Keratinocyte (primary cell): ENCODE results near the gene TAB3. TPM values are rescaled to one million over a fixed set of nuclear protein-coding genes. Genes with fewer than 3 reads are reported as not detected.

ENCODE experiments used
- DNase-seq: peaks from one replicate; pipeline ENCODE4 v3.0.0-alpha.2; 2011; ENCODE audit warnings: low read depth, missing footprints, low spot score
- FAIRE-seq: peaks from 2 replicates; lab custom pipeline; 2011; peaks lifted over from hg19 to GRCh38; lab: Jason Lieb, UNC
- H2AFZ ChIP-seq: 2 replicates; pipeline ENCODE4 v1.6.0; 2012; ENCODE audit warnings: low read length, control low read depth, inconsistent platforms; ENCODE audit not compliant: control insufficient read depth
- H3K27ac ChIP-seq: 2 replicates; pipeline ENCODE4 v1.5.1; 2011; ENCODE audit warnings: low read length; ENCODE audit not compliant: control insufficient read depth, insufficient read depth
- H3K27me3 ChIP-seq: 3 replicates; pipeline ENCODE4 v1.6.0; 2011; ENCODE audit warnings: low read length; ENCODE audit not compliant: control insufficient read depth, insufficient read depth; ENCODE audit errors: extremely low read depth
- H3K36me3 ChIP-seq, 2 experiments: 2 replicates in 1 of 2; 3 replicates in 1 of 2; pipeline ENCODE4 v1.5.1; 2011; ENCODE audit warnings: low read length in 2 of 2, mild to moderate bottlenecking in 1 of 2; ENCODE audit not compliant: control insufficient read depth in 2 of 2, insufficient read depth in 2 of 2; ENCODE audit errors: extremely low read depth in 1 of 2
- H3K4me1 ChIP-seq: 3 replicates; pipeline ENCODE4 v1.5.1; 2011; ENCODE audit warnings: low read length; ENCODE audit not compliant: control insufficient read depth, insufficient read depth; ENCODE audit errors: extremely low read depth
- H3K4me2 ChIP-seq: 3 replicates; pipeline ENCODE4 v1.6.0; 2011; ENCODE audit warnings: low read depth, low read length; ENCODE audit not compliant: control insufficient read depth, insufficient read depth; ENCODE audit errors: extremely low read depth
- H3K4me3 ChIP-seq, 3 experiments: fragments of 200-600 bp in 1 of 3; sonication (generic) in 1 of 3; 2 replicates in 2 of 3; 3 replicates in 1 of 3; pipeline ENCODE4 v1.5.1; 2011 to 2016; ENCODE audit warnings: low read length in 3 of 3, mild to moderate bottlenecking in 3 of 3, control low read depth in 2 of 3, inconsistent platforms in 1 of 3, low read depth in 1 of 3, mixed read lengths in 1 of 3, mixed run types in 1 of 3, moderate library complexity in 1 of 3; ENCODE audit not compliant: control insufficient read depth in 2 of 3, insufficient read depth in 2 of 3; ENCODE audit errors: extremely low read depth in 1 of 3
- H3K79me2 ChIP-seq: 2 replicates; pipeline ENCODE4 v1.6.0; 2012; ENCODE audit warnings: low read length; ENCODE audit not compliant: control insufficient read depth, insufficient read depth
- H3K9ac ChIP-seq: 3 replicates; pipeline ENCODE4 v1.6.0; 2011; ENCODE audit warnings: low read length; ENCODE audit not compliant: control insufficient read depth, insufficient read depth; ENCODE audit errors: extremely low read depth
- H3K9me1 ChIP-seq: 3 replicates; pipeline ENCODE4 v1.6.0; 2011; ENCODE audit warnings: low read length; ENCODE audit not compliant: control insufficient read depth, insufficient read depth; ENCODE audit errors: extremely low read depth
- H3K9me3 ChIP-seq: 2 replicates; pipeline ENCODE4 v1.5.1; 2012; ENCODE audit warnings: low read depth, low read length; ENCODE audit not compliant: control insufficient read depth
- H4K20me1 ChIP-seq: 3 replicates; pipeline ENCODE4 v1.6.0; 2011; ENCODE audit warnings: low read length; ENCODE audit not compliant: control insufficient read depth, insufficient read depth; ENCODE audit errors: extremely low read depth
- EZH2 ChIP-seq: IDR thresholded peaks from one replicate; pipeline ENCODE4 v1.6.1; 2012; ENCODE audit warnings: inconsistent platforms, mild to moderate bottlenecking, low read length, moderate library complexity
- dilution Hi-C: fragments of 300-500 bp; cut with MboI; formaldehyde crosslinking; loops from one replicate; pipeline ENCODE4 v1.7.0; 2020; ENCODE audit warnings: low sequenced_read_pairs; ENCODE audit not compliant: extremely low pct_ligation_motif_present
- polyA plus RNA-seq, 5 experiments: library from polyadenylated mRNA; depleted of rRNA in 3 of 5; stranded (reverse) in 3 of 5; stranded (forward) in 1 of 5; unstranded in 1 of 5; fragments of >200 nt; gene quantifications; 1 replicate in 1 of 5; 2 replicates in 3 of 5; 3 replicates in 1 of 5; pipeline versions ENCODE4 v1.2.1 to v1.2.3, GENCODE V29; 2011 to 2012; ENCODE audit warnings: missing spikeins in 2 of 5, low read depth in 1 of 5, low replicate concordance in 1 of 5
- TF ChIP-seq, protein P1 (sequence below), 3 experiments: IDR thresholded peaks in 1 of 3; conservative IDR thresholded peaks in 1 of 3; optimal IDR thresholded peaks in 1 of 3; 2 replicates in 2 of 3; 3 replicates in 1 of 3; pipeline versions ENCODE3 to v1.5.1; 2011; ENCODE audit warnings: low read length in 3 of 3, mild to moderate bottlenecking in 3 of 3, moderate library complexity in 2 of 3, control low read depth in 1 of 3, inconsistent platforms in 1 of 3; ENCODE audit not compliant: insufficient read depth in 2 of 3; ENCODE audit errors: extremely low read depth in 1 of 3

The TAB3 gene
- polyA plus RNA-seq, 1 donor (not counting 4 experiments of a cell fraction or from before 2014, with no cell fraction given), result 25.5 TPM

DNA sequence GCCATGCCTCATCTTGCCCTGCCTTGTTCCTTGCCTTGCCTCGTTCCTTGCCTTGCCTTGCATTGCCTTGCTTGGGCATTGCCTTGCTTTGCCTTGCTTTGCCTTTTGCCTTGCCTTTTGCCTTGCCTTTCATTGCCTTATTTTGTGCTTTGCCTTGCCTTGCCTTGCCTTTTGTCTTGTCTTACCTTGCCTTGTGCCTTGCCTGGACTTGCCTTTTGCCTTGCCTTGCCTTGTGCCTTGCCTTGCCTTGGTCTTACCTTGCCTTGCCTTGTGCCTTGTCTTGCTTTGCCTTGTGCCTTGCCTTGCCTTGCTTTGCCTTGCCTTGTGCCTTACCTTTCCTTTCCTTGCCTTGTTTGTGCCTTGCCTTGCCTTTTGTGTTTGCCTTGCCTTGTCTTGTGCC is 88.2 kb downstream of the TAB3 start:
- no peak overlapping the region for H3K9ac ChIP-seq
- FAIRE-seq (peak; percentile 36), DNase-seq (no peak)
- TF ChIP-seq, protein P1, sequence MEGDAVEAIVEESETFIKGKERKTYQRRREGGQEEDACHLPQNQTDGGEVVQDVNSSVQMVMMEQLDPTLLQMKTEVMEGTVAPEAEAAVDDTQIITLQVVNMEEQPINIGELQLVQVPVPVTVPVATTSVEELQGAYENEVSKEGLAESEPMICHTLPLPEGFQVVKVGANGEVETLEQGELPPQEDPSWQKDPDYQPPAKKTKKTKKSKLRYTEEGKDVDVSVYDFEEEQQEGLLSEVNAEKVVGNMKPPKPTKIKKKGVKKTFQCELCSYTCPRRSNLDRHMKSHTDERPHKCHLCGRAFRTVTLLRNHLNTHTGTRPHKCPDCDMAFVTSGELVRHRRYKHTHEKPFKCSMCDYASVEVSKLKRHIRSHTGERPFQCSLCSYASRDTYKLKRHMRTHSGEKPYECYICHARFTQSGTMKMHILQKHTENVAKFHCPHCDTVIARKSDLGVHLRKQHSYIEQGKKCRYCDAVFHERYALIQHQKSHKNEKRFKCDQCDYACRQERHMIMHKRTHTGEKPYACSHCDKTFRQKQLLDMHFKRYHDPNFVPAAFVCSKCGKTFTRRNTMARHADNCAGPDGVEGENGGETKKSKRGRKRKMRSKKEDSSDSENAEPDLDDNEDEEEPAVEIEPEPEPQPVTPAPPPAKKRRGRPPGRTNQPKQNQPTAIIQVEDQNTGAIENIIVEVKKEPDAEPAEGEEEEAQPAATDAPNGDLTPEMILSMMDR (optimal IDR thresholded peaks at IDR 0.05 in 1 of 3, IDR thresholded peaks at IDR 0.05 in 1 of 3, conservative IDR thresholded peaks at IDR 0.05 in 1 of 3; ENCODE audit: extremely low read depth in 1 of 3, insufficient read depth in 2 of 3, low read length in 3 of 3), result no peak
- no peak for TF ChIP-seq EZH2
- H3K9me1 ChIP-seq, result no peaks in the 10 kb centered on the region
- H3K4me1 ChIP-seq, result peaks cover 9% of the 10 kb centered on the region
- H3K79me2 ChIP-seq, result no peaks in the 10 kb centered on the region
- no peaks in the 10 kb centered on the region for H3K27me3 ChIP-seq
- no peaks in the 10 kb centered on the region for H3K36me3 ChIP-seq
- peaks cover 83% of the 10 kb centered on the region for H3K9me3 ChIP-seq
- H2AFZ ChIP-seq, result no peak overlapping the region
- dilution Hi-C loops, result no loop called here
- H3K27ac ChIP-seq, result no peak overlapping the region
- no peaks in the 10 kb centered on the region for H4K20me1 ChIP-seq
- H3K4me3 ChIP-seq, result no peak overlapping the region
- no peak overlapping the region for H3K4me2 ChIP-seq

DNA sequence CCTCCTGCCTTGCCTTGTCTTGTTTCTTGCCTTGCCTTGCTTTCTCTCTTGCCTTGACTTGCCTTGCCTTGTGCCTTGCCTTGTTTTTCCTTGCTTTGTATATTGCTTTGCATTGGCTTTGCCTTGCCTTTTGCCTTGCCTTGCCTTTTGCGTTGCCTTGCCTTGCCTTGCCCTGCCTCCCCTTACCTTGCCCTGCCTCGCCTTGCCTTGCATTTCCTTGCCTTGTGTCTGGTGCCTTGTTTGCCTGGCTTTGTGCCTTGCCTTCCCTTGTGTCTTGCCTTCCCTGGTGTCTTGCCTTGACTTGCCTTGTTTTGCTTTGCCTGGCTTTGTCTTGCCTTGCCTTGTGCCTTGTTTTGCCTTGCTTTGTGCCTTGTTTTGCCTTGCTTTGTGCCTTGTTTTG is 89.7 kb downstream of the TAB3 start:
- peaks cover 79% of the 10 kb centered on the region for H3K9me3 ChIP-seq
- H3K27ac ChIP-seq, result no peak overlapping the region
- peaks cover 9% of the 10 kb centered on the region for H3K4me1 ChIP-seq
- DNase-seq (no peak), FAIRE-seq (no peak)
- H2AFZ ChIP-seq, result no peak overlapping the region
- no peaks in the 10 kb centered on the region for H3K36me3 ChIP-seq
- no peak overlapping the region for H3K4me2 ChIP-seq
- H3K4me3 ChIP-seq, result no peak overlapping the region
- TF ChIP-seq, protein P1 (optimal IDR thresholded peaks at IDR 0.05 in 1 of 3, IDR thresholded peaks at IDR 0.05 in 1 of 3, conservative IDR thresholded peaks at IDR 0.05 in 1 of 3; ENCODE audit: extremely low read depth in 1 of 3, insufficient read depth in 2 of 3, low read length in 3 of 3), result no peak
- no peak for TF ChIP-seq EZH2
- dilution Hi-C loops, result no loop called here
- H4K20me1 ChIP-seq, result no peaks in the 10 kb centered on the region
- no peaks in the 10 kb centered on the region for H3K79me2 ChIP-seq
- H3K9ac ChIP-seq, result no peak overlapping the region
- no peaks in the 10 kb centered on the region for H3K9me1 ChIP-seq
- no peaks in the 10 kb centered on the region for H3K27me3 ChIP-seq
